Fibroblast of pulmonary artery (primary cell): ENCODE measurements around the gene CAMTA2.

ENCODE experiments used
- DNase-seq: peaks from one replicate; pipeline ENCODE4 v3.0.0-alpha.2; 2010; ENCODE audit warnings: low read depth
- H3K4me3 ChIP-seq: replicated peaks from 2 replicates; pipeline ENCODE4 v1.5.1; 2011; ENCODE audit warnings: low read depth, mild to moderate bottlenecking, control low read depth, low read length, moderate library complexity
- CTCF ChIP-seq: IDR thresholded peaks from 2 replicates; pipeline ENCODE4 v1.5.1; 2011; ENCODE audit warnings: mild to moderate bottlenecking, control low read depth, low read length, inconsistent platforms; ENCODE audit errors: missing control alignments

The CAMTA2 gene

GRCh38 chr17:4974115-4974670, 13.3 kb downstream of the CAMTA2 start:
- no peak for TF ChIP-seq CTCF
- DNase-seq: no peak
- no peak overlapping the region for H3K4me3 ChIP-seq

- TF ChIP-seq CTCF: no peak
- H3K4me3 ChIP-seq: no peak overlapping the region
- DNase-seq: no peak
These were observed 14.0 kb downstream of the CAMTA2 start for GRCh38 chr17:4973256-4974114.

GRCh38 chr17:4972752-4973151, 14.7 kb downstream of the CAMTA2 start:
- no peak for DNase-seq
- H3K4me3 ChIP-seq: no peak overlapping the region
- TF ChIP-seq CTCF: no peak

GRCh38 chr17:4972322-4972721, 15.2 kb downstream of the CAMTA2 start:
- no peak overlapping the region for H3K4me3 ChIP-seq
- DNase-seq: no peak
- TF ChIP-seq CTCF: no peak

GRCh38 chr17:4971826-4972225, 15.6 kb downstream of the CAMTA2 start:
- TF ChIP-seq CTCF: no peak
- no peak for DNase-seq
- H3K4me3 ChIP-seq: no peak overlapping the region

GRCh38 chr17:4970273-4970672, 17.2 kb downstream of the CAMTA2 start:
- DNase-seq: no peak
- TF ChIP-seq CTCF: no peak
- no peak overlapping the region for H3K4me3 ChIP-seq
